Heart left ventricle (tissue), 16 donors: ENCODE measurements around the gene CALML5. TPM values are rescaled to one million over a fixed set of nuclear protein-coding genes. Genes with fewer than 3 reads are reported as not detected.

Experiments used
- ATAC-seq, 4 donors: fragments of 200-7000 bp; cut with Tn5 transposase; one replicate each; pipeline ENCODE4 v1.9.1; 2020 to 2022; ENCODE audit warnings: moderate library complexity in 4 of 4, mild to moderate bottlenecking in 3 of 4, moderate number of reproducible peaks in 1 of 4
- DNase-seq, 5 donors: peaks; one replicate each; pipeline ENCODE4 v3.0.0-alpha.2; 2020
- H3K27ac ChIP-seq, 12 donors: fragments of 200-600 bp; sonication (generic) in 4 of 12; one replicate each; pipeline versions ENCODE4 v1.5.0 to v1.8.0; 2016 to 2022; ENCODE audit warnings: mild to moderate bottlenecking in 2 of 12
- H3K27me3 ChIP-seq, 9 donors: fragments of 200-600 bp; sonication (generic) in 2 of 9; one replicate each; pipeline versions ENCODE4 v1.5.1 to v1.8.0; 2016 to 2022; ENCODE audit warnings: mild to moderate bottlenecking in 3 of 9
- H3K36me3 ChIP-seq, 9 donors: fragments of 200-600 bp; sonication (generic) in 2 of 9; one replicate each; pipeline versions ENCODE4 v1.5.0 to v1.8.0; 2018 to 2022; ENCODE audit warnings: mild to moderate bottlenecking in 2 of 9
- H3K4me1 ChIP-seq, 12 donors: fragments of 200-600 bp; sonication (generic) in 4 of 12; one replicate each; pipeline versions ENCODE4 v1.5.0 to v1.8.0; 2016 to 2022; ENCODE audit warnings: mild to moderate bottlenecking in 3 of 12
- H3K4me3 ChIP-seq, 12 donors: fragments of 200-600 bp; sonication (generic) in 4 of 12; one replicate each; pipeline versions ENCODE4 v1.5.0 to v1.8.0; 2017 to 2022; ENCODE audit warnings: mild to moderate bottlenecking in 9 of 12, moderate library complexity in 4 of 12
- H3K9me3 ChIP-seq, 12 donors: fragments of 200-600 bp; sonication (generic) in 4 of 12; one replicate each; pipeline versions ENCODE4 v1.5.0 to v1.8.0; 2016 to 2022; ENCODE audit warnings: mild to moderate bottlenecking in 1 of 12
- POLR2A ChIP-seq, 2 donors: fragments of 450-650 bp; IDR thresholded peaks; one replicate each; pipeline ENCODE4 v1.6.1; 2017; ENCODE audit warnings: antibody characterized with exemption in 2 of 2, mild to moderate bottlenecking in 2 of 2, moderate library complexity in 2 of 2
- WGBS, 4 donors: extraction: QIAGEN DNeasy Blood & Tissue Kit in 2 of 4; methylation state at CpG; one replicate each; pipeline versions ENCODE4 v1.1.5 to v1.1.7; 2013 to 2018; 5-methylcytosine and 5-hydroxymethylcytosine counted together
- intact Hi-C, 10 donors: fragments of 100-400 bp; cut with DNase I; formaldehyde crosslinking; loops; one replicate each; pipeline versions ENCODE4 v1.11.1 to v1.14.2; 2022
- polyA plus RNA-seq, 2 donors: library from polyadenylated mRNA; stranded (reverse); fragments of 200-250 nt; gene quantifications; one replicate each; pipeline ENCODE4 v1.2.3, GENCODE V29; 2013
- total RNA-seq, 9 donors: library from RNA; depleted of rRNA in 2 of 9; stranded (reverse); fragments of >200 nt in 2 of 9; fragmentation: NEBNext Ultra II Directional in 3 of 9; extraction: Animal tissue kit (Norgen Biotek cat#: 25700) in 3 of 9; gene quantifications; one replicate each; pipeline versions ENCODE4 v1.1.0 to v1.2.4, GENCODE V29; 2016 to 2023
- TF ChIP-seq, protein P1 (sequence below), 12 donors: fragments of 200-600 bp; sonication (generic) in 4 of 12; IDR thresholded peaks; one replicate each; pipeline versions ENCODE4 v1.5.0 to v1.8.0; 2018 to 2022; ENCODE audit warnings: antibody characterized with exemption in 12 of 12, mild to moderate bottlenecking in 5 of 12
- donor health status: ischemic (EF 13 %, LVEDD 7.1; RV severe dilation, severe dysfunction).
- donor health status: healthy with polysubstance abuse.
- donor health status: DM: no; HTN: yes; CAD: no.
- donor health status: DM: no; HTN: no; CAD: no.
- donor health status: ischemic (EF 25% LVEDD 6.9; RV normal size, moderate dysfunction).
- donor health status: ischemic (EF 25% LVEDD 5.7; RV mildly dilated, moderate dysfunction).
- donor health status: healthy.
- donor health status: DM: yes; HTN: yes; CAD: no.
- donor health status: ischemic (EF 35%, LVEDD 5.7; RV mildly dilated, moderate dysfunction).
- donor health status: nonischemic (EF 11% LVEDD 7.7; RV severe dilation, severe dysfunction).
- donor health status: DM: yes; HTN: yes; CAD: no.
- donor health status: PGD.
- donor health status: ischemic (EF 29% LVEDD 5.4; RV normal size, mild dysfunction).
- donor health status: nonischemic (EF 23%, LVEDD 6.1; RV moderate dilation, normal function).

CALML5 gene
- total and polyA plus RNA-seq, 11 donors: not detected

- intact Hi-C loops: no loop called here
- Histone ChIP-seq H3K4me1 (no peaks in the 10 kb centered on the region), H3K9me3 (peaks cover 0 to 2% (median 0%) of the 10 kb centered on the region in 12 donors), H3K4me3 (no peak overlapping the region), H3K27me3 (peaks cover 0 to 6% (median 0%) of the 10 kb centered on the region in 9 donors), H3K36me3 (no peaks in the 10 kb centered on the region), H3K27ac (no peak overlapping the region)
- 76 to 82% (median 79%) methylated on average over 12 to 13 of the region's 13 CpGs for WGBS, 4 donors
- ATAC-seq (no peak), DNase-seq (no peak)
- TF ChIP-seq, protein P1, sequence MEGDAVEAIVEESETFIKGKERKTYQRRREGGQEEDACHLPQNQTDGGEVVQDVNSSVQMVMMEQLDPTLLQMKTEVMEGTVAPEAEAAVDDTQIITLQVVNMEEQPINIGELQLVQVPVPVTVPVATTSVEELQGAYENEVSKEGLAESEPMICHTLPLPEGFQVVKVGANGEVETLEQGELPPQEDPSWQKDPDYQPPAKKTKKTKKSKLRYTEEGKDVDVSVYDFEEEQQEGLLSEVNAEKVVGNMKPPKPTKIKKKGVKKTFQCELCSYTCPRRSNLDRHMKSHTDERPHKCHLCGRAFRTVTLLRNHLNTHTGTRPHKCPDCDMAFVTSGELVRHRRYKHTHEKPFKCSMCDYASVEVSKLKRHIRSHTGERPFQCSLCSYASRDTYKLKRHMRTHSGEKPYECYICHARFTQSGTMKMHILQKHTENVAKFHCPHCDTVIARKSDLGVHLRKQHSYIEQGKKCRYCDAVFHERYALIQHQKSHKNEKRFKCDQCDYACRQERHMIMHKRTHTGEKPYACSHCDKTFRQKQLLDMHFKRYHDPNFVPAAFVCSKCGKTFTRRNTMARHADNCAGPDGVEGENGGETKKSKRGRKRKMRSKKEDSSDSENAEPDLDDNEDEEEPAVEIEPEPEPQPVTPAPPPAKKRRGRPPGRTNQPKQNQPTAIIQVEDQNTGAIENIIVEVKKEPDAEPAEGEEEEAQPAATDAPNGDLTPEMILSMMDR (IDR thresholded peaks at IDR 0.05): no peak
- no peak for TF ChIP-seq POLR2A (IDR thresholded peaks at IDR 0.05)
Observed at GRCh38 chr10:5485948-5486852, 13.2 kb downstream of the CALML5 start.

DNA sequence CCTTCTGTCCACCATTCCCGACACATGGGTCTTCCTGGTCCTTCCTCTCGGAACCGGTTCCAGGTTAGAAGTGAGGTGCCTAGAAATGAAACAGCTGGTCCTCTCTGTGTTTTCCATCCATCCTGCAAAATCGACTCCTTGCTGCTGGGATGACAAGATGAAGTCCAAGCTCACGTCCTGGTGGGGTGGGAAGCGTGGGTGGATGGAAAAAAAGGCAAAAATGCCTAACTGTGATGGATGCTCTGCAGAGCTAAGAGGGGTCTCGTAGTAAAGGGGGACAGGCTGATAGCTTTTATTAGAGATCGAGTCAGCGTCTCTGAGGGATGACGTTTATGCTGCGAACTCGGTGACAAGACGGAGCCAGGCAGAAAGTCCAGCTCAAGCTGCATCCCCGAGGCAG lies 14.1 kb downstream of the CALML5 start:
- ATAC-seq (no peak), DNase-seq (no peak)
- H3K4me3 ChIP-seq: no peak overlapping the region
- no peaks in the 10 kb centered on the region for H3K4me1 ChIP-seq
- H3K27me3 ChIP-seq: peaks cover 0 to 6% (median 0%) of the 10 kb centered on the region in 9 donors
- WGBS, 4 donors: 78 to 88% (median 85%) methylated on average over 14 of the region's 14 CpGs
- intact Hi-C loops: no loop called here
- H3K9me3 ChIP-seq: peaks cover 0 to 2% (median 0%) of the 10 kb centered on the region in 12 donors
- no peak for TF ChIP-seq POLR2A (IDR thresholded peaks at IDR 0.05)
- TF ChIP-seq, protein P1 (IDR thresholded peaks at IDR 0.05): no peak
- no peaks in the 10 kb centered on the region for H3K36me3 ChIP-seq
- H3K27ac ChIP-seq: no peak overlapping the region

GRCh38 chr10:5484205-5484604 lies 15.2 kb downstream of the CALML5 start:
- H3K4me1 ChIP-seq: no peaks in the 10 kb centered on the region
- ATAC-seq (no peak), DNase-seq (no peak)
- intact Hi-C loops: no loop called here
- no peaks in the 10 kb centered on the region for H3K36me3 ChIP-seq
- H3K4me3 ChIP-seq: no peak overlapping the region
- H3K27ac ChIP-seq: no peak overlapping the region
- H3K9me3 ChIP-seq: peaks cover 0 to 2% (median 0%) of the 10 kb centered on the region in 12 donors
- peaks cover 0 to 6% (median 0%) of the 10 kb centered on the region in 9 donors for H3K27me3 ChIP-seq
- TF ChIP-seq, protein P1 (IDR thresholded peaks at IDR 0.05): no peak
- WGBS, 4 donors: 68 to 89% (median 83%) methylated on average over 3 of the region's 3 CpGs

- ATAC-seq (no peak), DNase-seq (no peak)
Observed at GRCh38 chr10:5482016-5482415, 17.4 kb downstream of the CALML5 start.

More at GRCh38 chr10:5482016-5482415, 17.4 kb downstream of the CALML5 start:
- H3K9me3 ChIP-seq: peaks cover 0 to 2% (median 0%) of the 10 kb centered on the region in 12 donors
- intact Hi-C loops: no loop called here
- no peak for TF ChIP-seq POLR2A (IDR thresholded peaks at IDR 0.05)
- TF ChIP-seq, protein P1 (IDR thresholded peaks at IDR 0.05): no peak
- WGBS, 4 donors: 88 to 94% (median 92%) methylated on average over 9 of the region's 9 CpGs
- no peak overlapping the region for H3K4me3 ChIP-seq
- peaks cover 0 to 6% (median 0%) of the 10 kb centered on the region in 9 donors for H3K27me3 ChIP-seq
- H3K4me1 ChIP-seq: no peaks in the 10 kb centered on the region
- no peaks in the 10 kb centered on the region for H3K36me3 ChIP-seq
- no peak overlapping the region for H3K27ac ChIP-seq
